Stimulated activated CD4-positive, alpha-beta T cell treated with anti-CD3 and anti-CD28 coated beads, Interleukin-15, amount 100 ng/mL, for 48 hours (primary cell): Measurements from ENCODE around the gene ZBTB17.
"Not testable (repeated sequence)": the region's sequence is repeated elsewhere in the genome, so short reads cannot be mapped to it uniquely, and the experiment has no call there.

Experiments used
- DNase-seq, 2 donors: peaks; one replicate each; pipeline ENCODE4 v3.0.0-alpha.2; 2020; ENCODE audit warnings: low read depth in 2 of 2

Gene ZBTB17

GRCh38 chr1:15896841-15897610 is 78.9 kb downstream of the ZBTB17 start:
- not testable (repeated sequence) for DNase-seq

GRCh38 chr1:15895233-15895632 is 80.7 kb downstream of the ZBTB17 start:
- DNase-seq, result no peak

GRCh38 chr1:15892857-15893599 is 82.9 kb downstream of the ZBTB17 start:
- DNase-seq, result not testable (repeated sequence)
